Loucy (cell line): Measurements from ENCODE around the gene SLCO2A1.

ENCODE experiments used
- EZH2phosphoT487 ChIP-seq: fragments of 200-600 bp; IDR thresholded peaks from 2 replicates; pipeline ENCODE4 v1.6.1; 2018; ENCODE audit warnings: antibody characterized with exemption, mild to moderate bottlenecking, moderate library complexity, borderline replicate concordance
- TF ChIP-seq, protein P1 (sequence below): fragments of 200-600 bp; sonication (generic); conservative IDR thresholded peaks from 2 replicates; pipeline ENCODE4 v1.5.1; 2014; ENCODE audit warnings: mild to moderate bottlenecking, antibody characterized with exemption, low read length

- TF ChIP-seq, protein P1, sequence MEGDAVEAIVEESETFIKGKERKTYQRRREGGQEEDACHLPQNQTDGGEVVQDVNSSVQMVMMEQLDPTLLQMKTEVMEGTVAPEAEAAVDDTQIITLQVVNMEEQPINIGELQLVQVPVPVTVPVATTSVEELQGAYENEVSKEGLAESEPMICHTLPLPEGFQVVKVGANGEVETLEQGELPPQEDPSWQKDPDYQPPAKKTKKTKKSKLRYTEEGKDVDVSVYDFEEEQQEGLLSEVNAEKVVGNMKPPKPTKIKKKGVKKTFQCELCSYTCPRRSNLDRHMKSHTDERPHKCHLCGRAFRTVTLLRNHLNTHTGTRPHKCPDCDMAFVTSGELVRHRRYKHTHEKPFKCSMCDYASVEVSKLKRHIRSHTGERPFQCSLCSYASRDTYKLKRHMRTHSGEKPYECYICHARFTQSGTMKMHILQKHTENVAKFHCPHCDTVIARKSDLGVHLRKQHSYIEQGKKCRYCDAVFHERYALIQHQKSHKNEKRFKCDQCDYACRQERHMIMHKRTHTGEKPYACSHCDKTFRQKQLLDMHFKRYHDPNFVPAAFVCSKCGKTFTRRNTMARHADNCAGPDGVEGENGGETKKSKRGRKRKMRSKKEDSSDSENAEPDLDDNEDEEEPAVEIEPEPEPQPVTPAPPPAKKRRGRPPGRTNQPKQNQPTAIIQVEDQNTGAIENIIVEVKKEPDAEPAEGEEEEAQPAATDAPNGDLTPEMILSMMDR: no peak
- no peak for TF ChIP-seq EZH2phosphoT487
Observed at GRCh38 chr3:134068429-134068828, 38.7 kb upstream of the SLCO2A1 start.
